ENCODE measurements around the gene GNA14.

- TF ChIP-seq POLR2A (IDR thresholded peaks at IDR 0.05) (no peak), CTCF (IDR thresholded peaks at IDR 0.05) (no peak)
Observed at GRCh38 chr9:77422969-77423368, 225.2 kb downstream of the GNA14 start.

All from thyroid gland (tissue), 4 donors.